Activated T-helper 1 cell treated with anti-CD3 and anti-CD28 coated beads, Interleukin-2, amount 50 U/mL, for 16 hours (primary cell): ENCODE data around the gene UBE2K.
"Not testable (repeated sequence)": the region's sequence is repeated elsewhere in the genome, so short reads cannot be mapped to it uniquely, and the experiment has no call there.

ENCODE experiments used
- DNase-seq, 2 donors: peaks; one replicate each; pipeline ENCODE4 v3.0.0-alpha.2; 2020; ENCODE audit warnings: low read depth in 1 of 2, low spot score in 1 of 2

The UBE2K gene

GRCh38 chr4:39687014-39687413 is 10.9 kb upstream of the UBE2K start:
- no peak for DNase-seq

DNA sequence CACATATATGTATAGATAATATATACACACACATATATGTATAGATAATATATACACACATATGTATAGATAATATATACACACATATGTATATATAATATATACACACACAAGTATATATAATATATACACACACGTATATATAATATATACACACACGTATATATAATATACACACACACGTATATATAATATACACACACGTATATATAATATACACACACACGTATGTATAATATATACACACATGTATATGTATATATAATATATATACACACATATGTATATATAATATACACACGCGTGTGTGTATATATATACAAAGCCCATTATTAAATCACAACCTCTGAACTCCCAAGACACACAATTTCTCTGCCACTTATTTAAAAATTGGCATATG is 8.0 kb upstream of the UBE2K start:
- no peak for DNase-seq

DNA sequence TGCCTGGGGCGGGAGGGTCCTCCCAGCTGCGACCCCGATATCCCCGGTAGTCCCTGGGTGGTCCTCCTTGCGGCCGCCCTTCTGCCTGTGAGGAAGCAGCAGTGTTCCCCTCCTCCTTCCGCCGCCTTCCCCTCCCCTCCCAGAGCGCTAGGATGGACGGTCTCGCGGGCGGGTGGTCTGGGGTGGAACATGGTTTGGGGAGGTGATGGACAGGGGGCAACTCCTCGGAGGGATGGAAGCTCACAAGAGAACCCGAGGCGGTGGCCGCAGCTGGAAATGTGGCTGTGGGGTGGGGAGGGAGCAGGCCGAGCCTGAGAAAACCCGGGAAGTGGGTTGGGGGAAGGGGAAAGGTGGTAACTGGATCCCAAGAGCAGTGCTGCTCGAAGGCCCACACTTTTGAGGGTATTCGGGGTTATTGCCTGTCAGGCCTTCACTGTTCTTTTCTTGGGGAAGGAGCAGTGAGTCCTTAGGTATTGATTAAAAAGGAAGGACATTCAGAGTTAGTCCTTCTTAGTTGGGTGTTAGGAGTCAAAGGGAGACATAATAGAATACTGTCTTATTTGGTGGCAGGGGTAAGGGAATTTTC is 581 bp downstream of the UBE2K start:
- peak; percentile 9 to 24 for DNase-seq

DNA sequence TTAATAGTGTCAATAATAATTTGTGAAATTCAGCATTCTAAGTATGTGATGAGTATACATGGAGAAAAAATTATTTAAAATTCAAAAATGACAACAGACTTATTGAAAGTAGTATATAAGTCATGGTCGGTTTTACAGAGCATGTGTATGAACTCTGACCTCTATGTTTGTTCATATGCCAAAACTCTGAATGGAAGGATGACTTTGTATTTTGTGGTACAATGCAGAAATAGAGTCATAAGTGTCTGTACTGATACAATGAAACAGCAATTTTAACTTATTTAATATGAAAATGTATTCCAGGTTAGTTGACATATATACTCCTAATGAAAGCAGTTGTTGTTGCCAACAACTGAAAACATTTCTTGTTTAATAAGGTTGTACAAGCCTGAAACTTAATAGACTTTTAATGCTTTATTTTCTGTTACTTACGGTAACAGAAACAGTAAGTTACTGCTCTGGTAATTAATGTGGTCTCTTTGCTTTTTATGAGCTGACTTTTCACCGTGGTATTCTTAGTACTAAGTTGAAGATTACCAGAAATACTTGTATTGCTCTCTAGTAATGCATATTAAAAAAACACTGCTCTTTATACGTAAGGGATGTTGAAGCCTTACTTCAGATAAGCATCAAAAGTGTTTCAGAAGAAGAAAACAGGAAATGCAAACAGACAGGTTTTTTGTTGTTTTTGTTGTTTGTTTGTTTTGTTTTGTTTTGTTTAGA is 1.9 kb downstream of the UBE2K start:
- no peak for DNase-seq

- DNase-seq, result no peak
These were observed 2.6 kb downstream of the UBE2K start for GRCh38 chr4:39700554-39700953.

GRCh38 chr4:39702716-39703115 is 4.8 kb downstream of the UBE2K start:
- no peak for DNase-seq

GRCh38 chr4:39704789-39705188 is 6.9 kb downstream of the UBE2K start:
- not testable (repeated sequence) for DNase-seq

DNA sequence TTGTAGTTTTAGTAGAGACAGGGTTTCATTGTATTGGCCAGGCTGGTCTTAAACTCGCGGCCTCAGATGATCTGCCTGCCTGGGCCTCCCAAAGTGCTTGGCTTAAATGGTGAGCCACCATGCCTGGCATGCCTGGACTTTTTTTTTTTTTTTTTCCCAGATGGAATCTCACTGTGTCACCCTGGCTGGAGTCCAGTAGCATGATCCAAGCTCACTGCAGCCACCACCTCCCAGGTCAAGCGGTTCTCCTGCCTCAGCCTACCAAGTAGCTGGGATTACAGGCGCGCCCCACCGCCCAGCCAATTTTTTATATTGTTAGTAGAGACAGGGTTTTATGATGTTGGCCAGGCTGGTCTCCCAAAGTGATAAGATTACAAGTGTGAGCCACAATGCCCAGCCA is 8.4 kb downstream of the UBE2K start:
- DNase-seq, result no peak

GRCh38 chr4:39706741-39707511 is 9.0 kb downstream of the UBE2K start:
- DNase-seq, result no peak

DNA sequence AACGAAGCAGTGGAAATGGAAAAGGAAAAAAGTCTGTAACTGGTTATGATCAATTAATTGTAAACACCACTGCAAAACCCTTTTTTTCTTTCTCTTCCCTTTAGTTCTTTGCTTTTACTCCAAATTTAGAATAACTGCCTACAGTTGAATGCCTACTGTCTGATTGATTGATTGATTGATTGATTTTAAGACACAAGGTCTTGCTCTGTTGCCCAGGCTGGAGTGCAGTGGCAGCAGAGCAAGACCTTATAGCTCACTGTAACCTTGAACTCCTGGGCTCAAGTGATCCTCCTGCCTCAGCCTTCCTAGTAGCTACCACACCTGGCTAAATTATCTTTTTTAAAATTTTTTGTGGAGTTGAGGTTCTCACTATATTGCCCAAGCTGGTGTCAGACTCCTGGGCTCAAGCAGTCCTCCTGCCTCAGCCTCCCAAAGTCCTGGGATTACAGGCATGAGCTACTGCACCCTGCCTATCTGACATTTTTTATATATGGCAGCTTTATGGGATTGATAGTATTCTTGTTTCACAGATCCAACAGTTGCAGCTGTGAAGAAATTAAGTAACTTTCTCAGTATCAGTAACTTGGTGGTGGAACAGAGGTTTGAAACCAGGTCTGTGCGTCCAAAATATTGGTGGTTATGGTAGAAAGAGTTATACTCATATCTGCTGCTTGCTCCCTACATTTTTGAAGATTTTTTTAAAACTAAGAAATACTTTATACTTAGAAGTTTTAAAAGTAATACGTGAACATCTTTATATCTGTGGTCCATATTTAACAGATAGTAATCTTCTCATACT is 12.4 kb downstream of the UBE2K start:
- no peak for DNase-seq

DNA sequence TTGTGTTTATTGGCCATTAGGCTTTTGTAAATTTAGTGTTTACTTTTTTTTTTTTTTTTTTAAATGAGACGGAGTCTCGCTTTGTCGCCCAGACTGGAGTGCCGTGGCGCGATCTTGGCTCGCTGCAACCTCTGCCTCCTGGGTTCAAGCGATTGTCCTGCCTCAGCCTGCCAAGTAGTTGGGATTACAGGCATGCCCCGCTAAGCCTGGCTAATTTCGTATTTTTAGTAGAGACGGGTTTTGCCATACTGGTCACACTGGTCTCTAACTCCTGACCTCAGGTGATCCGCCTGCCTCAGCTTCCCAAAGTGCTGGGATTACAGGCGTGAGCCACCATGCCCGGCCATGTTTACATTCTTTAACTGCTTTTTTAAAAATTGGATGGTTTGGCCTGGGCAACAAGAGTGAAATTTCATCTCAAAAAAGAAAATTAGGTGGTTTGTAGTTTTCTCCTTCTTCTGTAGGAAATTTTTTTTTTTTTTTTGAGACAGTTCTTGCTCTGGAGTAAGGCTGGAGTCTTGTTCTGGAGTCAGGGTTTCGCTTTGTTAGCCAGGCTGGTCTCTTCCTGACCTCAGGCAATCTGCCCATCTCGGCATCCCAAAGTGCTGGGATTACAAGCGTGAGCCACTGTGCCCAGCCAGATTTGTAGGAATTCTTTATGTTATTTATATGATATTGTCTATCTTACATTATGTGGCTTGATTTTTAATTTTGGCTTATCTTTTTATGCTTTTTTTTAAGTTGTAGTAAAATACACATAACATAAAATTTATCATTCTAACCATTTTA is 15.1 kb downstream of the UBE2K start:
- no peak for DNase-seq

GRCh38 chr4:39713691-39714090 is 15.8 kb downstream of the UBE2K start:
- DNase-seq, result no peak

- no peak for DNase-seq
These were observed 16.2 kb downstream of the UBE2K start for GRCh38 chr4:39714166-39714565.

GRCh38 chr4:39715788-39716187 is 17.9 kb downstream of the UBE2K start:
- no peak for DNase-seq

- no peak for DNase-seq
These were observed 18.4 kb downstream of the UBE2K start for GRCh38 chr4:39716356-39716755.

DNA sequence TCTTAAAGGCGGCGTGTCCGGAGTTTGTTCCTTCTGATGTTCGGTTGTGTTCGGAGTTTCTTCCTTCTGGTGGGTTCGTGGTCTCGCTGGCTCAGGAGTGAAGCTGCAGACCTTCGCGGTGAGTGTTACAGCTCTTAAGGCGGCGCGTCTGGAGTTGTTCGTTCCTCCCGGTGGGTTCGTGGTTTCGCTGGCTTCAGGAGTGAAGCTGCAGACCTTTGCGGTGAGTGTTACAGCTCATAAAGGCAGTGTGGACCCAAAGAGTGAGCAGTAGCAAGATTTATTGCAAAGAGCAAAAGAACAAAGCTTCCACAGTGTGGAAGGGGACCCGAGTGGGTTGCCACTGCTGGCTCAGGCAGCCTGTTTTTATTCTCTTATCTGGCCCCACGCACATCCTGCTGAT is 19.8 kb downstream of the UBE2K start:
- not testable (repeated sequence) for DNase-seq

DNA sequence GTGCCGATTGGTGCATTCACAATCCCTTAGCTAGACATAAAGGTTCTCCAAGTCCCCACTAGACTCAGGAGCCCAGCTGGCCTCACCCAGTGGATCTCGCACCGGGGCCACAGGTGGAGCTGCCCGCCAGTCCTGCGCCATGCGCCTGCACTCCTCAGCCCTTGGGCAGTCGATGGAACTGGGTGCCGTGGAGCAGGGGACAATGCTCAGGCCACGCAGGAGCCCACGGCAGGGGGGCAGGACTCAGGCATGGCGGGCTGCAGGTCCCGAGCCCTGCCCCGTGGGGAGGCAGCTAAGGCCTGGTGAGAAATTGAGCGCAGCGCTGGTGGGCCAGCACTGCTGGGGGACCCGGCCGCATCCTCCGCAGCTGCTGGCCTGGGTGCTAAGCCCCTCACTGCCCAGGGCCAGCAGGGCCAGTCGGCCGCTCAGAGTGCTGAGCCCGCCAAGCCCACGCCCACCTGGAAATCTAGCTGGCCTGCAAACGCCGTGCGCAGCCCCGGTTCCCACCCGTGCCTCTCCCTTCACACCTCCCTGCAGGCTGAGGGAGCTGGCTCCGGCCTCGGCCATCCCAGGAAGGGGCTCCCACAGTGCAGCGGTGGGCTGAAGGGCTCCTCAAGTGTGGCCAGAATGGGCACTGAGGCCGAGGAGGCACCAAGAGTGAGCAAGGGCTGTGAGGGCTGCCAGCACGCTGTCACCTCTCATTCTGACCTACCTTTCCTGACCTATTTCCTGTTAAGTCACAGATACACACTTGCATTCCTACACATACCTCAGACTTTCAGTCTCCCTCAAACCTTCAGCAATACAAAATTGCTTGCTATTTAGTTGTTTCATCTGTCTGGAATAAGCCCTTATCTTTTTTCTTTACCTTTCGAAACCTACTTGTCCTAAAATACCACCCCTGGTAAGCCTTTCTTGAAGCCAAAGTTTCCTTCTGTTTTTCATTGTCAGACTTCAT is 20.7 kb downstream of the UBE2K start:
- no peak for DNase-seq

GRCh38 chr4:39719804-39720580 is 22.1 kb downstream of the UBE2K start:
- no peak for DNase-seq

DNA sequence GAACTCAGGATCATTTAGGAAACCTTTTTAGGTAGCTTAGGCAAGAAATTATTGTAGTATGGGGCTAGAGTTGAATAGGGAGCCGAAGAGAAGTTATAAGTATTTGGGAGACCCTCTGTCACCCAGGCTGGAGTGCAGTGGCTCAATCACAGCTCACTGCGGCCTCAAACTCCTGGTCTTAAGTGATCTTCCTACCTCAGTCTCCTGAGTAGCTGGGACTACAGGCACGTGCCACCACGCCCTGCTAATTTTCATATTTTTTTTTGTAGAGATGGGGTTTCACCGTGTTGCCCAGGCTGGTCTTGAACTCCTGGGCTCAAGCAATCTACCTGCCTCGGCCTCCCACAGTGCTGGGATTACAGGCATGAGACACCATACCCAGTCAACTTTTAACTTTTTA is 23.3 kb downstream of the UBE2K start:
- not testable (repeated sequence) for DNase-seq
